SKM-1 treated with dmso at 0.1 percent for 144 hours (cell line): Measurements from ENCODE around the gene TRDN.
"Not testable (repeated sequence)": the region's sequence is repeated elsewhere in the genome, so short reads cannot be mapped to it uniquely, and the experiment has no call there.

Experiments
- DNase-seq: peaks from one replicate; lab custom pipeline; 2025; ENCODE audit not compliant: unreplicated experiment; lab: John Stamatoyannopoulos, UW

The TRDN gene

GRCh38 chr6:123509112-123509511 lies 127.6 kb downstream of the TRDN start:
- no peak for DNase-seq

- DNase-seq = no peak
These were observed 128.5 kb downstream of the TRDN start for GRCh38 chr6:123508290-123508689.

- DNase-seq = no peak
These were observed 129.2 kb downstream of the TRDN start for GRCh38 chr6:123507582-123507981.

GRCh38 chr6:123503619-123504018 lies 133.1 kb downstream of the TRDN start:
- no peak for DNase-seq

GRCh38 chr6:123497025-123497424 lies 139.7 kb downstream of the TRDN start:
- no peak for DNase-seq

- DNase-seq = no peak
These were observed 147.2 kb downstream of the TRDN start for GRCh38 chr6:123489589-123489988.

- no peak for DNase-seq
These were observed 155.8 kb downstream of the TRDN start for GRCh38 chr6:123480986-123481385.

GRCh38 chr6:123472025-123472702 lies 164.6 kb downstream of the TRDN start:
- DNase-seq = not testable (repeated sequence)

- DNase-seq = no peak
These were observed 169.4 kb downstream of the TRDN start for GRCh38 chr6:123467392-123467791.

GRCh38 chr6:123462152-123462551 lies 174.6 kb downstream of the TRDN start:
- DNase-seq = no peak

GRCh38 chr6:123458218-123458617 lies 178.5 kb downstream of the TRDN start:
- DNase-seq = no peak

- no peak for DNase-seq
These were observed 179.9 kb downstream of the TRDN start for GRCh38 chr6:123456836-123457235.

GRCh38 chr6:123454448-123454847 lies 182.3 kb downstream of the TRDN start:
- no peak for DNase-seq

- DNase-seq = not testable (repeated sequence)
These were observed 183.7 kb downstream of the TRDN start for GRCh38 chr6:123453071-123453470.

- no peak for DNase-seq
These were observed 188.4 kb downstream of the TRDN start for GRCh38 chr6:123448306-123448884.

GRCh38 chr6:123447315-123447937 lies 189.3 kb downstream of the TRDN start:
- no peak for DNase-seq

GRCh38 chr6:123439371-123439770 lies 197.4 kb downstream of the TRDN start:
- DNase-seq = no peak

GRCh38 chr6:123434186-123434585 lies 202.6 kb downstream of the TRDN start:
- DNase-seq = no peak

GRCh38 chr6:123430970-123431369 lies 205.8 kb downstream of the TRDN start:
- no peak for DNase-seq

- no peak for DNase-seq
These were observed 209.7 kb downstream of the TRDN start for GRCh38 chr6:123427008-123427407.

- DNase-seq = no peak
These were observed 213.6 kb downstream of the TRDN start for GRCh38 chr6:123423130-123423529.

GRCh38 chr6:123420512-123420911 lies 216.2 kb downstream of the TRDN start:
- DNase-seq = no peak
